ENCODE measurements around the gene TAF1C. TPM values are rescaled to one million over a fixed set of nuclear protein-coding genes. Genes with fewer than 3 reads are reported as not detected.

TAF1C gene
- total RNA-seq, 2 donors from 2014 or later: 43.7 to 75.9 TPM

GRCh38 chr16:84212631-84213030 is 25.8 kb upstream of the TAF1C start:
- Histone ChIP-seq H3K4me3 (no peak overlapping the region), H3K9me3 (no peaks in the 10 kb centered on the region), H3K4me1 (ENCODE audit: control insufficient read depth in 1 of 2, low read depth in 2 of 2) (peaks cover 0 to 5% of the 10 kb centered on the region in 2 donors), H3K36me3 (no peaks in the 10 kb centered on the region), H3K27me3 (replicated peaks; ENCODE audit: insufficient read depth) (no peaks in the 10 kb centered on the region), H3K27ac (no peak overlapping the region)
- DNase-seq (ENCODE audit: low spot score): no peak
- ATAC-seq (ENCODE audit: insufficient number of reproducible peaks, low FRiP score, low read depth): no peak
- TF ChIP-seq CTCF (IDR thresholded peaks at IDR 0.05): no peak

DNA sequence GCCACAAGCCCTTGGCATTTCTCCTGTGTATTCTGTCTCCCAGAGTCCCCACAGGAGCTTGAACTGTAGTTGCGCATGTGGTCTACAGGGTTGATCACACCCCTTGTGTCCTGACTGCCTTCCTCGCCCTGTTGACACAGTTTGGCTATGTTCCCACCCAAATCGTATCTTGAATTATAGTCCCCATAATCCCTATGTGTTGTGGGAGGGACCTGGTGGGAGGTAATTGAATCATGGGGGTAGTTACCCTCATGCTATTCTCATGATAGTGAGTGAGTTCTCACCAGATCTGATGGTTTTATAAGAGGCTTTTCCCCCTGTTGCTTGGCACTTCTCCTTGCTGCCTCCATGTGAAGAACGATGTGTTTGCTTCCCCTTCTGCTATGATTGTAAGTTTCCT is 25.3 kb upstream of the TAF1C start:
- Histone ChIP-seq H3K9me3 (no peaks in the 10 kb centered on the region), H3K27me3 (replicated peaks; ENCODE audit: insufficient read depth) (no peaks in the 10 kb centered on the region), H3K27ac (no peak overlapping the region), H3K4me3 (no peak overlapping the region), H3K36me3 (no peaks in the 10 kb centered on the region), H3K4me1 (ENCODE audit: control insufficient read depth in 1 of 2, low read depth in 2 of 2) (peaks cover 0 to 5% of the 10 kb centered on the region in 2 donors)
- TF ChIP-seq CTCF (IDR thresholded peaks at IDR 0.05): no peak
- ATAC-seq (ENCODE audit: insufficient number of reproducible peaks, low FRiP score, low read depth) (no peak), DNase-seq (ENCODE audit: low spot score) (no peak)

- TF ChIP-seq CTCF (IDR thresholded peaks at IDR 0.05): no peak
Observed at GRCh38 chr16:84209989-84210388, 23.1 kb upstream of the TAF1C start.

DNA sequence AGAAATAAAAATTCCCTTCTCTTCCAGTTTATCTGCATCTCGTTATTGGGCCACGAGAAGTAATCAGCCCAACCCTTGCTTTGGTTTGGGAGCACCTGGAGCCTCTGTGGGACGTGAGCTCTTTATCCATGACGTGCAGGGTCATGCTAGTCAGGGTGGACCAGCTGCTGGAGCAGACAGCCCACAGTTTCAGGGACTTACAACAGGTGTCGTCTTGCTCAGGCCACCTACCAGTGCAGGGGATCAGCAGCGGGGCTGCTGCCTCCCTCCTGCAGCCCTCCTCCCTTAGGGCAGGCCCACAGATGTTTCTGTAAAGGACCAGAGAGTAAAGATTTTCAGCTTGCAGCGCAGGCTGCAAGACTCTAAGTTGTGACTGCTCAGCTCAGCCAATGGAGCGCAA is 21.0 kb upstream of the TAF1C start:
- Histone ChIP-seq H3K27me3 (replicated peaks; ENCODE audit: insufficient read depth) (no peaks in the 10 kb centered on the region), H3K4me3 (no peak overlapping the region), H3K36me3 (no peaks in the 10 kb centered on the region), H3K27ac (no peak overlapping the region), H3K9me3 (no peaks in the 10 kb centered on the region), H3K4me1 (ENCODE audit: control insufficient read depth in 1 of 2, low read depth in 2 of 2) (no peaks in the 10 kb centered on the region)
- DNase-seq (ENCODE audit: low spot score) (no peak), ATAC-seq (ENCODE audit: insufficient number of reproducible peaks, low FRiP score, low read depth) (no peak)
- no peak for TF ChIP-seq CTCF (IDR thresholded peaks at IDR 0.05)

More at GRCh38 chr16:84209989-84210388, 23.1 kb upstream of the TAF1C start:
- ATAC-seq (ENCODE audit: insufficient number of reproducible peaks, low FRiP score, low read depth) (no peak), DNase-seq (ENCODE audit: low spot score) (no peak)
- Histone ChIP-seq H3K4me1 (ENCODE audit: control insufficient read depth in 1 of 2, low read depth in 2 of 2) (no peaks in the 10 kb centered on the region), H3K4me3 (no peak overlapping the region), H3K27me3 (replicated peaks; ENCODE audit: insufficient read depth) (no peaks in the 10 kb centered on the region), H3K27ac (no peak overlapping the region), H3K9me3 (no peaks in the 10 kb centered on the region), H3K36me3 (no peaks in the 10 kb centered on the region)

DNA sequence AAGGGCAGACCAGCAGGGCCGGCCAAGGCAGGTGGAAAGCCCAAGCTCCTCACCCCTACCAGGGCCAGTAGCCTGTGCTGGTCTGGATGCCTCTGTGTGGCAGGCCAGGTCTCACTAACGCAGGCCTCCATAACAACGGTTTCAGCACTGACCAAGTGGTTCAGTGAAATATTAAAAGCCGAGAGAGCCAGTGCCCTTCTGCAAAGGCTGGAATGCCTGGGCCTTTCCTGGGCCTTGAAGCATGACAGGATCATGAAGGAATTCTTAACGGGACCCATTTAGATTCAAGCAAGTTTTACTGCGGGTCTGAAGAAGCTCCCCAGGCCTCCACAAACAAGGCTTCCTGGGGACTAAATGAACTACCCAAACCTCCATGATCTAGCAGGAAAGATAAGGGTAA is 20.4 kb upstream of the TAF1C start:
- H3K36me3 ChIP-seq: no peaks in the 10 kb centered on the region
- ATAC-seq (ENCODE audit: insufficient number of reproducible peaks, low FRiP score, low read depth) (no peak), DNase-seq (ENCODE audit: low spot score) (no peak)
- H3K27ac ChIP-seq: no peak overlapping the region
- H3K9me3 ChIP-seq: no peaks in the 10 kb centered on the region
- no peaks in the 10 kb centered on the region for H3K27me3 ChIP-seq (replicated peaks; ENCODE audit: insufficient read depth)
- H3K4me3 ChIP-seq: no peak overlapping the region
- no peaks in the 10 kb centered on the region for H3K4me1 ChIP-seq (ENCODE audit: control insufficient read depth in 1 of 2, low read depth in 2 of 2)
- TF ChIP-seq CTCF (IDR thresholded peaks at IDR 0.05): no peak

All from thoracic aorta (tissue), 2 donors.